ENCODE data around the gene TOR2A.
"Not testable (repeated sequence)": the region's sequence is repeated elsewhere in the genome, so short reads cannot be mapped to it uniquely, and the experiment has no call there.

TOR2A gene

GRCh38 chr9:127761061-127761460 lies 26.0 kb upstream of the TOR2A start:
- no peak overlapping the region for H3K4me3 ChIP-seq (ENCODE audit: low read depth in 1 of 2, low read length in 1 of 2)
- no peak for TF ChIP-seq CTCF (IDR thresholded peaks at IDR 0.05)
- H3K27me3 ChIP-seq = no peaks in the 10 kb centered on the region
- no peaks in the 10 kb centered on the region for H3K9me3 ChIP-seq
- peaks cover 74% of the 10 kb centered on the region for H3K36me3 ChIP-seq
- H3K27ac ChIP-seq = peak overlapping the region; percentile 77
- H3K4me1 ChIP-seq (ENCODE audit: control insufficient read depth in 1 of 2, insufficient read depth in 1 of 2, low read depth in 1 of 2, low read length in 1 of 2) = peaks cover 27 to 28% of the 10 kb centered on the region in 2 experiments

- no peak overlapping the region for H3K4me3 ChIP-seq (ENCODE audit: low read depth in 1 of 2, low read length in 1 of 2)
- TF ChIP-seq CTCF (IDR thresholded peaks at IDR 0.05) = no peak
- peaks cover 76% of the 10 kb centered on the region for H3K36me3 ChIP-seq
- H3K27ac ChIP-seq = no peak overlapping the region
- H3K9me3 ChIP-seq = no peaks in the 10 kb centered on the region
- H3K27me3 ChIP-seq = no peaks in the 10 kb centered on the region
- H3K4me1 ChIP-seq (ENCODE audit: control insufficient read depth in 1 of 2, insufficient read depth in 1 of 2, low read depth in 1 of 2, low read length in 1 of 2) = peaks cover 21 to 22% of the 10 kb centered on the region in 2 experiments
Measured at GRCh38 chr9:127758843-127759242, 23.7 kb upstream of the TOR2A start.

- H3K4me3 ChIP-seq (ENCODE audit: low read depth in 1 of 2, low read length in 1 of 2); H3K27ac ChIP-seq; H3K27me3 ChIP-seq; H3K9me3 ChIP-seq; H3K4me1 ChIP-seq (ENCODE audit: control insufficient read depth in 1 of 2, insufficient read depth in 1 of 2, low read depth in 1 of 2, low read length in 1 of 2): not testable (repeated sequence)
- H3K36me3 ChIP-seq = peaks cover 89% of the 10 kb centered on the region
Measured at GRCh38 chr9:127756776-127757175, 21.7 kb upstream of the TOR2A start.

- H3K9me3 ChIP-seq = no peaks in the 10 kb centered on the region
- no peaks in the 10 kb centered on the region for H3K27me3 ChIP-seq
- H3K4me3 ChIP-seq (ENCODE audit: low read depth in 1 of 2, low read length in 1 of 2) = no peak overlapping the region
- peaks cover 89% of the 10 kb centered on the region for H3K36me3 ChIP-seq
- TF ChIP-seq CTCF (IDR thresholded peaks at IDR 0.05) = no peak
- H3K4me1 ChIP-seq (ENCODE audit: control insufficient read depth in 1 of 2, insufficient read depth in 1 of 2, low read depth in 1 of 2, low read length in 1 of 2) = no peaks in the 10 kb centered on the region
- H3K27ac ChIP-seq = no peak overlapping the region
Measured at GRCh38 chr9:127756233-127756632, 21.1 kb upstream of the TOR2A start.

- no peaks in the 10 kb centered on the region for H3K9me3 ChIP-seq
- no peaks in the 10 kb centered on the region for H3K27me3 ChIP-seq
- H3K4me1 ChIP-seq (ENCODE audit: control insufficient read depth in 1 of 2, insufficient read depth in 1 of 2, low read depth in 1 of 2, low read length in 1 of 2) = no peaks in the 10 kb centered on the region
- H3K36me3 ChIP-seq = peaks cover 89% of the 10 kb centered on the region
- no peak overlapping the region for H3K27ac ChIP-seq
- no peak for TF ChIP-seq CTCF (IDR thresholded peaks at IDR 0.05)
- no peak overlapping the region for H3K4me3 ChIP-seq (ENCODE audit: low read depth in 1 of 2, low read length in 1 of 2)
Measured at GRCh38 chr9:127755061-127756060, 20.3 kb upstream of the TOR2A start.
